Fibroblast of skin of left biceps (primary cell): ENCODE data around the gene UBXN6.
A peak's percentile ranks its signal among the peaks of the same experiment; 100 is the strongest.

Experiments
- DNase-seq, 2 experiments: peaks; one replicate each; pipeline ENCODE4 v3.0.0-alpha.2; 2013; ENCODE audit warnings: low read depth in 2 of 2

UBXN6 gene

DNA sequence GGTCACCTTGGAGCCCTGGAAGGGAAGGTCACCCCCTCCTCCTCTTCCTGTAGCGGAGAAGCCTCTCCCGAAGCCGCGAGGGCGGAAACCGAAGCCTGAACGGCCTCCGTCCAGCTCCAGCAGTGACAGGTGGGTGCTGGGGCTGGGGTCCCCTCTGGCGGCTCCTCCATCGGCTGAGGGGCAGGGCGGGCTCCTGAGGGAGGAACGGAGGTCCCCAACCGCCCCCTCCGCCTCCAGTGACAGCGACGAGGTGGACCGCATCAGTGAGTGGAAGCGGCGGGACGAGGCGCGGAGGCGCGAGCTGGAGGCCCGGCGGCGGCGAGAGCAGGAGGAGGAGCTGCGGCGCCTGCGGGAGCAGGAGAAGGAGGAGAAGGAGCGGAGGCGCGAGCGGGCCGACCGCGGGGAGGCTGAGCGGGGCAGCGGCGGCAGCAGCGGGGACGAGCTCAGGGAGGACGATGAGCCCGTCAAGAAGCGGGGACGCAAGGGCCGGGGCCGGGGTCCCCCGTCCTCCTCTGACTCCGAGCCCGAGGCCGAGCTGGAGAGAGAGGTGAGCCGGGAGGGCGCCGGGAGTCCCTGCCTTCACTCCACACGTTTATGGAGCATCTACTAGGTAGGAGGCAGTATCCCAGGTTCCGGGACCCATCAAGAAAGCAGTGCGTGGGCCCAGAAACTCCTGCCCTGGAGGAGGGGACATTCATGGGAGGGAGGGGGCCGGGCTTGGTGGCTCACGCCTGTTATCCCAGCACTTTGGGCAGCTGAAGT, 36.5 kb upstream of the UBXN6 start:
- DNase-seq = no peak

DNA sequence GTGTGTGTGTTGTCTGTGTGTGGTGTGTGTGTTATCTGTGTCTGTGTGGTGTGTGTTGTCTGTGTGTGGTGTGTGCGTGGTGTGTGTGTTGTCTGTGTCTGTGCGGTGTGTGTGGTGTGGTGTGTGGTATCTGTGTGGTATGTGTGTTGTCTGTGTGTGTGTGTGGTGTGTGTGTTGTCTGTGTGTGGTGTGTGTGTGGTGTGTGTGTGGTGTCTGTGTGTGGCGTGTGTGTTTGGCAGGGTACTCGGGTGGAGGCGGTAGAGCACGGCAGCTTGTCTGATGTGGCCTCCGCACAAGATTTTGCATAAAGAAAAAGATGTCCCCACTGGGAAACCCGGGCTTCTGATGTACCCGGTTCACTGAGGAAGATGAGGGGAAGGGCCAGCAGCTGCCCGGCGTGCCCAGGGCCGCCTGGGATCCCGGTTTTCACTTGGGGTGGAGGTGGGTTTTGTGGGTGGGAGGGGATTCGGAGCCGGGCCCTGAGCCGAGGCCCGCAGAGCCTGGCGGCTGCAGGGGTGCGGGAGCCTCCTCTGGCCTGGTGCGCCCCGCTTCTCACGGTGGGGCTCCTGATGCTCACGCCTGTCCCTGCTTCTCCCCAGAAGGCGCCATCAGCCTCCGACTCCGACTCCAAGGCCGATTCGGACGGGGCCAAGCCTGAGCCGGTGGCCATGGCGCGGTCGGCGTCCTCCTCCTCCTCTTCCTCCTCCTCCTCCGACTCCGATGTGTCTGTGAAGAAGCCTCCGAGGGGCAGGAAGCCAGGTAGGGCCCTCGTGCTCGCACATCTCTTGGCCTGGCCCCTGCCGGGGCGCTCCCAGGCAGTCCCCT, 35.7 kb upstream of the UBXN6 start:
- no peak for DNase-seq

DNA sequence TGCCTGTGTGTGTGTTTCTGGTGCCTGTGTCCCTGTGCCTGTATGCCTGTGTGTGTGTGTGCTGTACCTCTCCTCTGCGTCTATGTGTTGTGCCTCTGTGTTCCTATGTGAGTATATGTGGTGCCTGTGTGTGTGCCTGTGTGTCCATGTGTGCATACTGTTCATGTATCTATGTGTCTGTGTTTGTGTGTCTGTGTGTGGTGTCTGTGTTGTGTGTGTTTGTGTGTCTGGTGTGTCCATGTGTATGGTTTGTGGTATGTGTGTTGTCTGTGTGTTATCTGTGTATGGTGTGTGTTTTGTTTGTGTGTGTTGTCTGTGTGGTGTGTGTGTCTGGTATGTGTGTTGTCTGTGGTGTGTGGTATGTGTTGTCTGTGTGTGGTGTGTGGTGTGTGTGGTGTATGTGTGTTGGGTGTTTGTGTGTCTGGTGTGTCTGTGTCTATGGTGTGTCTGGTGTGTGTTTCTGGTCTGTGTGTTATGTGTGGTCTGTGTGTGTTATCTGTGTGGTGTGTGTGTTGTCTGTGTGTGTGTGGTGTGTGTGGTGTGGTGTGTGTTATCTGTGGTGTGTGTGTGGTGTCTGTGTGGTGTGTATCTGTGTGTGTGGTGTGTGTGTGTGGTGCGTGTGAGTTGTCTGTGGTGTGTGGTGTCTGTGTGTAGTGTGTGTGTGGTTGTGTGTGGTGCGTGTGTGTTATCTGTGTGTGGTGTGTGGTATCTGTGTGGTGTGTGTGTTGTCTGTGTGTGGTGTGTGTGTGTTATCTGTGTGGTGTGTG, 34.9 kb upstream of the UBXN6 start:
- DNase-seq = no peak

DNA sequence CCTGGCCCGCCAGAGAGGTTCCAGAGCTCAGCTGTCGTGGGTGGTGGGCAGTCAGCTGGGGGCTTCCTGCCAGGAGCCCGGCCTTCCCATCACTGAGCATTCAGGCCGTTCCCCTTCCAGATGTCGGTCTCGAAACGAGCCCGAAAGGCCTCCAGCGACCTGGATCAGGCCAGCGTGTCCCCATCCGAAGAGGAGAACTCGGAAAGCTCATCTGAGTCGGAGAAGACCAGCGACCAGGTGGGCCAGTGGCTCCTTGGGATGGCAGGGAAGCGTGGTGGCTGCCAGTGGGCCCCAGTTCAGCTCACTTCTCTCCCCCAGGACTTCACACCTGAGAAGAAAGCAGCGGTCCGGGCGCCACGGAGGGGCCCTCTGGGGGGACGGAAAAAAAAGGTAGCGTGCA, 33.9 kb upstream of the UBXN6 start:
- no peak for DNase-seq

DNA sequence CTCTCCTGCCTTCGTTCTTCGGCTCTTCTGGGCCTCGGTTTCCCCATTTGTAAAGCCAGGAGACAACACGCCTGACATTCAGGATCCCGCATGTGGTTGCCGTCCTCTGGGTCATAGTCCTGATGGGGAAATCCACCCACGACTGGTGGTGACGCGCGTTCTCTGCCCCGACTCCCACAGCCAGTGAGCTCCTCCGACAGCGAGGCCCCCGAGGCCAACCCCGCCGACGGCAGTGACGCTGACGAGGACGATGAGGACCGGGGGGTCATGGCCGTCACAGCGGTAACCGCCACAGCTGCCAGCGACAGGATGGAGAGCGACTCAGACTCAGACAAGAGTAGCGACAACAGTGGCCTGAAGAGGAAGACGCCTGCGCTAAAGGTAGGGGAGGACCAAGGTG, 30.9 kb upstream of the UBXN6 start:
- no peak for DNase-seq

DNA sequence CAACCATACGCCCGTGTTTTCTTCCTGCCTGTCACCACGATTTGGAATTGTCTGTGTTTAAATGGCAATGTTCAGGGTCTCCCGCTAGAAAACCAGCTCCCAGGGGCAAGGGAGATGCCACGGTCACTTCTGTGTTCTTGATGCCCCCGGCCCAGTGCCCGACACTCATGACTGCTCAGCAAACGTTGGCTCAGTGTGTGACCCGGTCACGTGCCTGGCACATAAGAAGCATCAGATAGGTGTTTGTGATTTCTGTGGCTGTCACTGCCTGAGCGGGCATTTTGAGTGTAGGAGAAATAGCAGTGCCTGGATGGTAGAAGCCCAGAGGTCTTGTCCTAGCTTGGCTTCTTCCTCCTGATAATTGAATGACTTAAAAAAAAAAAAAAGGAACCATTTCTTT, 30.0 kb upstream of the UBXN6 start:
- DNase-seq = no peak

DNA sequence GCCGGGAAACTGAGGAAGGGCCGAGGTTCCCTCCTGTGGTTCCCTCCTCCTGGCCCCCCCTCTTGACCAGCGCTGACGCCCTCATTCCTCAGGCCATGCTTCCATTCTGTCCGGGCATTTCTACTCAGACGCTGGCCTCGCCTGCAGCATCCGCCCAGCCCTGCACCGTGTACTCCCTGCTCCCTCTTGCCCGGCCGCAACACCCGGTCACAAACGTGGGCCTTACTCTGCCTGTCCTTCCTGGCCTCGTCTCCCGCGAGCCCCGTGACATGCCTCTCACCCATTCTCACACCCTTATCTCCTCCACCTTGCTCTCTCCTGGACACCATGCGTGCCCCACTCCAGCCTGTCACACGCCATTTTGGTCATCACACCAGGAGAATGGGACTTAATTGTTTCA, 25.8 kb upstream of the UBXN6 start:
- no peak for DNase-seq

DNA sequence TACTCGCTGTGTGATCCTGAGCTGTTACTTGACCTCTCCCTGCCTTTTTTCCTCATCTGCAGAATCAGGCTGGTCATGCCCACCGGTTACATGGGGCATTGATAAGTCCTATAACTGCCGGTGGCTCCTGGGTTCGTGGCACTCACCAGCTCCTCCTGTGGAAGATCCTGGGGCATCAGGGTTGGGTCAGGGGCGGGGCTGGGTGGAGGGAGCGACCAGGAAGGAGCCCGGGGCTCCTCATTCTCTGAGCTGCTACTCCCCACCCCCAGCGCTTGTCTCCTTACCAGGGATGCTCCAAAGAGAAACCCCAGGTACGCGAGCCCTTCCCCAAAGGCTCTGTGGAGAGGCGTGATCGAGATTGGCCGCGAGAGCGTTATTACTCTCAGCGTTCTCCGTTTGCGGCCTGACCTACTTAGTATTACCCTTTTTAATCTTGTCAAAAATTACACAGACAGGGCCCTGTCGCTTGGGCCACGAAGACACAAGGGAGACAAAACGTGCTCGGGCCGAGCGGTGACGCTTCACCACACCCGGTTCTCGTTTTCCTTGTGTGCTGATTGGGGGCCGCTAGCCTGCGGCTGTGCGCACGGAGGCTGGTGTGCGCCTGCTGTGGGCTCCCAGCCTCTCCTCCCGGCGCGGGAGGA, 25.2 kb upstream of the UBXN6 start:
- no peak for DNase-seq

DNA sequence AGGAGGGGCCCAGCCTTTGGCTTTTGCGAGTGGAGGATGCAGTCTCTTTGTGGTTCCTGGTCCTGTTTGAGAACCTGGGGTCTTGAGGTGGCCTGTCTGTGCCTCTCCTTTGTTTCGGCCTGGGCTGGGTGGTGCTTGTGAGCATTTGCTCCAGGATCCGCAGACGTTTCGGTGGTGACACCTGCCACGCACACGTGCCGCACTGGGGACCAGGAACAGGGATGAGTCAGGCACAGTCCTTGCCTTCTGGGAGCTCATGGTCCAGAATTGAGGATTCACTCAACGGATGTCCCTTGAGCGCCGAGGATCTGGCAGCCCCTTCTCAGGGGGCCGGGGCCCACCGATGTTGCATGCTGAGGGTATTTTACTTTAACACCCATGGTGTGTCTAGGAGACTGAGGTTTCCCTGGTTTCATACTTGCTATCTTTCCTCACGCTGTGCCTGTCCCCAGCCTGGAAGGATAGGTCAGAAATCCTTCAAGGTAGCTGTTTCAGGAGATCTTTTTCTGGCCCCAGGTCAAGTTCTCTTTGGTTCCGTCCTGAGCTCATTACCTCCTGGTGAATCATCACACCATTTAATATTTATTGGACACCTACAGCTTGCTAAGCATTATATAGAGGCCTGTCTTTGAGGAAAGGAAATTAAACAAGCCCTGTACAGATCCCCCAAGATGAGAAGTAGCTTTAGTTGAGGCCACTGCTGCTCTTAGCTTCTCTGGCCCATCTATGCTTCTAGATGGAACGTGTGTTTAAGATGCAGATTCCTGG, 19.6 kb upstream of the UBXN6 start:
- no peak for DNase-seq

DNA sequence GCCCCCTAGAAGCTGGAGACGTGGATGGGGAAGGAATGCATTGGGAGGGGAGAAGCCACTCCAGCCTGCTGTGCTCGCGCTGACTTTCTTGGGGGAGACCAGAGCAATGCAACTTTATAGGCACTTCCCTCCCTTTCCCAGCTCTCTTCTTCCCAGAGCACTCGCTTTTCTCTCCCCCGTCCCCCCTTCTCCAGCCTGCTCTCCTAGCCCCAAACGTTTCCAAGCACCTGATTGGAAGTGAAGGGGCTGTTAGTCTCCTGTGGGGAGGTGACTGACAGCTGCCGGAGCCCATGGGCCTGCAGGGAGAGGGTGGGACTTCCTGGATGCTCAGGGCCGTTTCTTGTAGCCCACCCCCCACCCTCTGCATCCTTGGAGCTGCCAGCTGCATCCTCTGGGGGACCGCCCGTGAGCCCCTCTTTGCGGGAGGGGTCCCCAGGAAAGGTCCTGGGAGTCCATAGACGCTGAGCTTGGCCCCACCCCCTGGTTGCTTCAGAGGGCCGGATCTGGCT, 17.0 kb upstream of the UBXN6 start:
- peak; percentile 36 to 45 for DNase-seq

DNA sequence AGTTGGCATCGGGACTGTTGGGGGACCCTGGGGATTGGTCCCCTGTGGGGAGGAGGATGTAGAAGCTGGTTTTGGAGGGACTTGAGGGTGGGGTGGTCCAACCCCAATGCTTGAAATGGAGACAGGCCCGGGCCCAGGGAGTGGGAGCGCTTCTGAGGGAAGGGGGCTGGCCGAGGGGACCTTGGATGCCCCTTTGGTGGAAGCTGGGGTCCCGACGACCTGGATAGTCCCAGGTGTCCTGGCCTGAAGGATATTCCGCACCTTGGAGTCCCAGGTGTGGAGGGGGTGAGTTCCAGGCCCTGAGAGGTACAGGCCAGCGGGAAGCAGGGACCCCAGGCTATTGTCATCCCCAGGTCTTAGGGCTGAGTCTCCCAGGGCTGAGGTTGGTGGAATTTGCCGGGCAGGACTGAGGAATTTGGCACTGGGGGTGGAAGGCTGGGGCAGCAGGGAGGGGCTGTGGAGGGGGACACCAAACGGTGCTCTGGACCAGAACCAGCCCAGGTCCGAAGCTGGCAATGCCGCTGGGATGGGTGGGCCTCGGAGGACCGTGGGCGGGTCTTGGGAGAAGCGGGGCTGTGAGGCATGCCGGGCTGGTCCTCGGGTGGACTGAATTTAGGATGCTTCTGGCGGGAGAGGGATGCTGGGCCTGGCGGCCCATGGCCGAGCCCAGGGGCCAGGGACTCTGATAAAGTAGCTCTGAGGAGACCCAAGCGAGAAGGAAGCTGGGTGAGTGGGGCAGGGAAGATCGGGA, 16.3 kb upstream of the UBXN6 start:
- DNase-seq = no peak

DNA sequence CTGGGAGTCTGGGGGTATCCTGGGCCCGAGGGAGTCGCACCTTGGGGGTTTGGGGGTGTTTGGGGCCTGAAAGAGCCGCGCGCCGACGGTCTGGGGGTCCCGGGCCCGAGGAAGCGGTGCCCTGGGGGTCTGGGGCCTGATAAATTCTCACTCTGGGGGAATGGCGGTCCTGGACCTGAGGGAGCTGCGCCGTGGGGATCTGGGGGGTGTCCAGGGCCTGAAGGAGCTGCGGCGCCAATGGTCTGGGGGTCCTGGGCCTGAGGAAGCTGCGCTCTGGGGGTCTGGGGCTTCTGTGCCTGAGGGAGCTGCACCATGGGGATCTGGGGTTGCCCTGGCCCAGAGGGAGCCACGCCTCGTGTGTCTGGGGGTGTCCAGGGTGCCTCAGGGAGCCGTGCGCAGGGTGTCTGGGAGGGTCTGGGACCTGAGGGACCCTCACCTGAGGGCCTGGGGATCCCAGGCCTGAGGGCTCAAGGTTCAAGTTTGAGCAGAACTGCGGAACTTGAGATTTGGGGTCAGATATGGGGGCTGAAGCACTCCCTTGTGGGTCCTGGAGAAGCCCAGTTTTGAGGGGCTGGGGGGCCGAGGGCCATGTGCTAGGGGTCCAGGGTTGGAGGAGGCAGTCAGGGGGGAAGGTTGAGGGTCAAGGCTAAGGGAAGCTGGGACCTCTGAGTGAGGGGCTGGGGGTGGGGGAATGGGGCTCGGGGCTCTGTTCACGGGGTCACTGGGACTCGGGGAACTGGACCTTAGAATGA, 15.6 kb upstream of the UBXN6 start:
- no peak for DNase-seq

DNA sequence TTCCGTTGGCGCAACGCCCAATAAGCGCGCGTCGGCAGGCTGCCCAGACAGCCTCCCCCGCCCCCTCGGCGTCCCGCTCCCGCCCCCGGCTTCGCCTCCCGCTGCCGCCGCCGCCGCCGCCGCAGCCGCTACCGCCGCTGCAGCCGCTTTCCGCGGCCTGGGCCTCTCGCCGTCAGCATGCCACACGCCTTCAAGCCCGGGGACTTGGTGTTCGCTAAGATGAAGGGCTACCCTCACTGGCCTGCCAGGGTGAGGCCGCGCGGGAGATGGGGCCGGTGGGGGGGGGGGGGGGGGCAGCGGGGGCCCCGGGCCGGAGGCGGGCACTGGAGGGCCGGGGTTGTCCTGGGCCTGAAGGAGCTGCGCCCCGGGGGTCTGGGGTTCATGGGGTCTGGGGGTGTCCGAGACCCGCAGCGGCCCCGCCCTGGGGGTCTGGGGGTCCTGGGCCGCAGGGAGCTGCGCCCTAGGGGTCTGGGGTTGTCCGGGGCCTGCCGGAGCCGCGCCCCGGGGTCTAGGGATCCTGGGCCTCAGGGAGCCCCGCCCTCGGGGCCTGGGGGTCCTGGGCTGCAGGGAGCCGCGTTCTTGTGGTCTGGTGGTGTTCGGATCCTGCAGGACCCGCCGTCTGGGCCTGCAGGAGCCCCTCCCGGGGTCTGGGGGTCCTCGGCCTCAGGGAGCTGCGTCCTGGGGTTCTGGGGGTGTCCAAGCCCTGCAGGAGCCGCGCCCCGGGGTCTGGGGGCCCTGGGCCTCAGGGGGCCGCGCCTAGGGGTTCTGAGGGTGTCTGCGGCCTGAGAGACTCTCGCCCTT, 14.8 kb upstream of the UBXN6 start, which contains the start of gene HDGFL2:
TSS of gene HDGFL2 (plus strand) at position 124 of the 801 bp plus-strand sequence. CDS start at position 178, 54 bp downstream.
- DNase-seq = no peak

DNA sequence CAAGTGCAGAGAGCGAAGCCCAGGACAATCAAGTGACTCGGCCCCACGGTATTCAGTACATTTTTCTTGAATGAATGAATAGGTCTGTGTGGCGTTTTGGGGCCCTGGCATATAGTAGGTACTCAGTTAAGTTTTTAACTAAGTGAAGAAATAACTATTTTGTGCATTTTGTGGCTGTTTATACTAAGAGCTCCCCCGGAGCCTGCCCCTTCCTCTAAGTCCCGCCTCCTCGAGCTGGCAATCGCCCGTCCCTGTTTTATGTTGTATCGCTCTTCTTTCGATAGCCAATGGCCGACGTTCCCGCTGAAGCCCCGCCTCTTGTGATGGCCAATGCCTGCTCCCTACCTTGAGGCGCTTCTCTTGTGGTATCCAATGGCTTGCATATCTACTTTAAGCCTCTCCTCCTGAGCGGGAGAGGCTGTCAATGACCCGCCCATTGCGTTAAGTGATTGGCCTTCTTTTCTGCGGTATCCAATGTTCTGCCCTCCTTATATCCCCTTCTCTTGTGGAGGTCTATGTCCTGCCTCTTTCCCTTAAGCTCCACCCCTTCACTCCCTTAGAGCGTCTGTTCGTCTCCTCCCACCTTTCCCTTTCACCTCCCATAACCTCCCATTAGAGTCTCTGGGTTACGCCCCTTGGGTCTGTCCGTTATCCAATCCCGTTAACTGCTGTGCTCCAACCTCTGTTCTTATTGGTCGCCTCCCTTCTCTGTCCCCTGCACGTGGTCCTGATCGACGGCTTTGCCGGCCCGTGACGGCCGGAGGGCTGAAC, 14.0 kb upstream of the UBXN6 start:
- DNase-seq = peak; percentile 100

DNA sequence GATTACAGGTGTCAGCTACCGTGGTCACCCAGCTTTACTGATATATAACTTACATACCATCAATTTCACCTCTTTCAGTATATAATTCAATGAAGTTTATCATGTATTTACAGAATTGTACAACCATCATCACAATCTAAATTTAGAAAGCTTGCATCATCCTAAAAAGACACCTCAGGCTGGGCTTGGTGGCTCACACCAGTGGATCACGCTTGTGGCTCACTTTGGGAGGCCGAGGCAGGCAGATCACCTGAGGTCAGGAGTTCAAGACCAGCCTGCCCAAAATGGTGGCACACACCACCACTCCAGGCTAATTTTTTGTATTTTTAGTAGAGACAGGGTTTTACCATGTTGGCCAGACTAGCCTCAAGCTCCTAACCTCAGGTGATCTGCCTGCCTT, 10.2 kb upstream of the UBXN6 start:
- no peak for DNase-seq

DNA sequence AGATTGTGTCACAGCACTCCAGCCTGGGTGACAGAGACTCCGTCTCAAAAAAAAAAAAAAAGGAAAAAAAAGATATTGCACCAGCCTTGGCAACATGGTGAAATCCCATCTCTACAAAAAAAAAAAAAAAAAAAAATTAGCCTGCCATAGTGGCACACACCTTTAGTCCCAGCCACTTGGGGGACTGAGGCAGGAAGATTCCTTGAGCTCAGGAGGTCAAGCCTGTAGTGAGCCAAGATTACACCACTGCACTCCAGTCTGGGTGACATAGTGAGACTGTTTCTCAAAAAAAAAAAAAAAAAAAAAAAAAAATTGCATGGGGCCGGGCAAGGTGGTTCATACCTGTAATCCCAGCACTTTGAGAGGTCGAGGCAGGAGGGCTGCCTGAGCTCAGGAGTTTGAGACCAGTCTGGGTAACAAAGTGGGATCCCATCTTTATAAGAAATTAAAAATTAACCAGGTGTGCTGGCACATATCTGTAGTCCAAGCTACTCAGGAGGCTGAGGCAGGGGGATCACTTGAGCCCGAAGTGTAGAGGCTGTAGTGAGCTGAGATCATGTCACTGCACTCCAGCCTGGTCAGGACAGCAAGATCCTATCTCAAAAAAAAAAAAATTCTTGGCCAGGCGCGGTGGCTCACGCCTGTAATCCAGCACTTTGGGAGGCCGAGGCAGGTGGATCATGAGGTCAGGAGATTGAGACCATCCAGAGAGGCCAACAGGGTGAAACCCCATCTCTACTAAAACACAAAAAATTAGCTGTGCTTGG, 7.4 kb upstream of the UBXN6 start:
- DNase-seq = no peak
